Measurements from ENCODE around the gene KAT2A. TPM values are rescaled to one million over a fixed set of nuclear protein-coding genes. Genes with fewer than 3 reads are reported as not detected.

KAT2A gene
- total and polyA plus RNA-seq, 12 donors: 16.0 to 671 (median 57.3) TPM

- TF ChIP-seq CTCF (IDR thresholded peaks at IDR 0.05): no peak
- TF ChIP-seq POLR2A (IDR thresholded peaks at IDR 0.05): no peak
- Histone ChIP-seq H3K4me3 (no peak overlapping the region), H3K4me1 (replicated peaks in 1 of 2) (peaks cover 0 to 1% of the 10 kb centered on the region in 2 donors), H3K27me3 (no peaks in the 10 kb centered on the region), H3K27ac (no peak overlapping the region), H3K36me3 (replicated peaks in 1 of 2) (no peaks in the 10 kb centered on the region), H3K9me3 (replicated peaks in 1 of 3) (no peaks in the 10 kb centered on the region)
- 89 to 94% (median 90%) methylated on average over 7 of the region's 7 CpGs for WGBS, 4 donors
- DNase-seq: no peak
- intact Hi-C loops (cut with DNase I): no loop called here
Observed at GRCh38 chr17:42160531-42160910, 39.4 kb upstream of the KAT2A start.

GRCh38 chr17:42159796-42160530 lies 38.8 kb upstream of the KAT2A start:
- H3K27me3 ChIP-seq: no peaks in the 10 kb centered on the region
- intact Hi-C loops (cut with DNase I): no loop called here
- no peaks in the 10 kb centered on the region for H3K9me3 ChIP-seq (replicated peaks in 1 of 3)
- no peaks in the 10 kb centered on the region for H3K36me3 ChIP-seq (replicated peaks in 1 of 2)
- WGBS, 4 donors: 74 to 90% (median 85%) methylated on average over 11 to 14 of the region's 14 CpGs
- no peak for TF ChIP-seq CTCF (IDR thresholded peaks at IDR 0.05)
- TF ChIP-seq POLR2A (IDR thresholded peaks at IDR 0.05): no peak
- peaks cover 0 to 5% of the 10 kb centered on the region in 2 donors for H3K4me1 ChIP-seq (replicated peaks in 1 of 2)
- H3K4me3 ChIP-seq: no peak overlapping the region
- no peak overlapping the region for H3K27ac ChIP-seq
- DNase-seq: no peak

GRCh38 chr17:42155614-42156045 lies 34.5 kb upstream of the KAT2A start:
- Histone ChIP-seq H3K4me1 (replicated peaks in 1 of 2) (peaks cover 19 to 32% of the 10 kb centered on the region in 2 donors), H3K9me3 (replicated peaks in 1 of 3) (no peaks in the 10 kb centered on the region), H3K36me3 (replicated peaks in 1 of 2) (no peaks in the 10 kb centered on the region), H3K4me3 (peak overlapping the region in 2 of 4 donors; percentile 74 to 78), H3K27me3 (no peaks in the 10 kb centered on the region), H3K27ac (peak overlapping the region in 1 of 5 donors; percentile 24)
- 38 to 45% (median 42%) methylated on average over 17 of the region's 17 CpGs for WGBS, 4 donors
- intact Hi-C loops (cut with DNase I): no loop called here
- TF ChIP-seq CTCF (IDR thresholded peaks at IDR 0.05) (no peak), POLR2A (IDR thresholded peaks at IDR 0.05) (no peak)
- DNase-seq: no peak

GRCh38 chr17:42153919-42154742 lies 33.0 kb upstream of the KAT2A start:
- H3K27me3 ChIP-seq: no peaks in the 10 kb centered on the region
- intact Hi-C loops (cut with DNase I): no loop called here
- H3K36me3 ChIP-seq (replicated peaks in 1 of 2): peaks cover 0 to 2% of the 10 kb centered on the region in 2 donors
- peak overlapping the region; percentile 66 to 95 (median 74) for H3K4me3 ChIP-seq
- 3 to 7% (median 5%) methylated on average over 13 to 15 of the region's 15 CpGs for WGBS, 4 donors
- peak overlapping the region; percentile 71 to 89 (median 82) for H3K27ac ChIP-seq
- H3K9me3 ChIP-seq (replicated peaks in 1 of 3): no peaks in the 10 kb centered on the region
- TF ChIP-seq POLR2A (IDR thresholded peaks at IDR 0.05) (peak in 1 of 2 donors; percentile 7), CTCF (IDR thresholded peaks at IDR 0.05) (no peak)
- peak in 5 of 7 donors; percentile 33 to 56 (median 52) for DNase-seq
- H3K4me1 ChIP-seq (replicated peaks in 1 of 2): peaks cover 19 to 41% of the 10 kb centered on the region in 2 donors

Measured in adrenal gland (tissue), 12 donors.